ENCODE measurements around the gene DNAJB6.

DNA sequence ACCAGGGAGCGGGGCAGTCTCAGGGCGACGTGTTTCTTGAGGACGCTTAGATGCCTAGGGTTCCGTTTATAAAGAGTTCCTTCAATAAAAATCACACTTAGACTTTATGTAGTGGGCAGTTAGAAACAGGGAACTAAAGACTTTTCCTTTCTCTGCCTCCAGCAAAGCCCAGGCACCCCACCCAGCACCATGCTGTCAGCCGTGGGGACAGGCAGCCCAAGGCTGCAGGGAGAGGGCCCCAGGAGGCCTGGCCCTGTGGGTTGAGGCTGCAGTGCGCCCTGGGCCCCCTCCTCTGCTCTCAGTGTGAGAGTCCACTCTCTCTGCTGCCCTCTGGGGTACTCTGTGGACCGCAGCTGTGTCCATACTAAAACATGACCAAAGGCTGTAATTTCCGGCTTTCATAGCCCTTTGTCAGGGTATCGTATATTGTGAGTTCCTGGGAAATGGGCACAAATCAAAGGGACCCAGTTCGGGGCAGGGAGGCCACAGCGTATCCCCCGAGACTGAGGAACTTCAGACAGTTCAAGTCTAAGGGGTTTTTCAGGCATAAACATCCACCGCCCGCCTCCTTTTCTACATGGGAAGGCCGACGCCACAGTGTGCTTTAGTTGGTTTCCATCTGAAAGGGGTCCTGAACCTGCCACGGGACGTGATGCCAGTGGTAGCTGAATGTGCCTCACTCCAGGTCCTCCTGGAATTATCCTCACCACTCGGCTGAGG, 59.7 kb downstream of the DNAJB6 start:
- TF ChIP-seq, protein P1, sequence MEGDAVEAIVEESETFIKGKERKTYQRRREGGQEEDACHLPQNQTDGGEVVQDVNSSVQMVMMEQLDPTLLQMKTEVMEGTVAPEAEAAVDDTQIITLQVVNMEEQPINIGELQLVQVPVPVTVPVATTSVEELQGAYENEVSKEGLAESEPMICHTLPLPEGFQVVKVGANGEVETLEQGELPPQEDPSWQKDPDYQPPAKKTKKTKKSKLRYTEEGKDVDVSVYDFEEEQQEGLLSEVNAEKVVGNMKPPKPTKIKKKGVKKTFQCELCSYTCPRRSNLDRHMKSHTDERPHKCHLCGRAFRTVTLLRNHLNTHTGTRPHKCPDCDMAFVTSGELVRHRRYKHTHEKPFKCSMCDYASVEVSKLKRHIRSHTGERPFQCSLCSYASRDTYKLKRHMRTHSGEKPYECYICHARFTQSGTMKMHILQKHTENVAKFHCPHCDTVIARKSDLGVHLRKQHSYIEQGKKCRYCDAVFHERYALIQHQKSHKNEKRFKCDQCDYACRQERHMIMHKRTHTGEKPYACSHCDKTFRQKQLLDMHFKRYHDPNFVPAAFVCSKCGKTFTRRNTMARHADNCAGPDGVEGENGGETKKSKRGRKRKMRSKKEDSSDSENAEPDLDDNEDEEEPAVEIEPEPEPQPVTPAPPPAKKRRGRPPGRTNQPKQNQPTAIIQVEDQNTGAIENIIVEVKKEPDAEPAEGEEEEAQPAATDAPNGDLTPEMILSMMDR (conservative IDR thresholded peaks at IDR 0.05; ENCODE audit: low read length): no peak
- no peak for TF ChIP-seq EZH2phosphoT487 (IDR thresholded peaks at IDR 0.05; ENCODE audit: borderline replicate concordance, low read depth, low read length)
